Type B pancreatic cell (in vitro differentiated cells): Measurements from ENCODE around the gene FRS2. TPM values are rescaled to one million over a fixed set of nuclear protein-coding genes. Genes with fewer than 3 reads are reported as not detected.
A peak's percentile ranks its signal among the peaks of the same experiment; 100 is the strongest.

Experiments
- DNase-seq: peaks from one replicate; pipeline ENCODE4 v3.0.0; 2021; ENCODE audit warnings: mixed read lengths; ENCODE audit not compliant: unreplicated experiment; ENCODE audit errors: extremely low spot score
- H3K27ac Mint-ChIP-seq: 2 replicates; pipeline ENCODE4 v1.8.0; 2021; ENCODE audit warnings: mild to moderate bottlenecking, mixed read lengths
- H3K27me3 Mint-ChIP-seq: 2 replicates; pipeline ENCODE4 v1.8.0; 2021; ENCODE audit warnings: mixed read lengths
- H3K36me3 Mint-ChIP-seq: 2 replicates; pipeline ENCODE4 v1.8.0; 2021; ENCODE audit warnings: mixed read lengths
- H3K4me1 Mint-ChIP-seq: one replicate; pipeline ENCODE4 v1.8.0; 2021; ENCODE audit warnings: mixed read lengths; ENCODE audit not compliant: unreplicated experiment
- H3K4me3 Mint-ChIP-seq: 2 replicates; pipeline ENCODE4 v1.8.0; 2021; ENCODE audit warnings: mild to moderate bottlenecking, mixed read lengths
- H3K9me3 Mint-ChIP-seq: 2 replicates; pipeline ENCODE4 v1.8.0; 2021; ENCODE audit warnings: mixed read lengths
- CTCF ChIP-seq: fragments of 200-600 bp; sonication (generic); conservative IDR thresholded peaks from 2 replicates; pipeline ENCODE4 v1.5.0; 2021; ENCODE audit warnings: antibody characterized with exemption, mild to moderate bottlenecking
- total RNA-seq: library from RNA; stranded (reverse); gene quantifications from 2 replicates; pipeline ENCODE4 v1.2.1, GENCODE V29; 2021; ENCODE audit warnings: low replicate concordance

The FRS2 gene
- total RNA-seq, 1 donor from 2014 or later, result 39.5 TPM

- Mint-ChIP-seq H3K4me3 (no peak overlapping the region), H3K9me3 (no peaks in the 10 kb centered on the region), H3K36me3 (peaks cover 6% of the 10 kb centered on the region), H3K27ac (no peak overlapping the region), H3K4me1 (peaks cover 37% of the 10 kb centered on the region), H3K27me3 (no peaks in the 10 kb centered on the region)
- no peak for TF ChIP-seq CTCF
- DNase-seq, result no peak
Observed at GRCh38 chr12:69508091-69508490, 37.9 kb downstream of the FRS2 start.

GRCh38 chr12:69508621-69509020 lies 38.4 kb downstream of the FRS2 start:
- no peak overlapping the region for H3K27ac Mint-ChIP-seq
- no peak for TF ChIP-seq CTCF
- H3K27me3 Mint-ChIP-seq, result no peaks in the 10 kb centered on the region
- H3K4me3 Mint-ChIP-seq, result no peak overlapping the region
- peaks cover under 1% of the 10 kb centered on the region for H3K36me3 Mint-ChIP-seq
- H3K9me3 Mint-ChIP-seq, result no peaks in the 10 kb centered on the region
- no peak for DNase-seq
- H3K4me1 Mint-ChIP-seq, result peaks cover 37% of the 10 kb centered on the region

GRCh38 chr12:69509308-69509736 lies 39.1 kb downstream of the FRS2 start:
- no peak for DNase-seq
- Mint-ChIP-seq H3K4me1 (peaks cover 43% of the 10 kb centered on the region), H3K27ac (peak overlapping the region; percentile 30), H3K27me3 (no peaks in the 10 kb centered on the region), H3K9me3 (no peaks in the 10 kb centered on the region), H3K36me3 (no peaks in the 10 kb centered on the region), H3K4me3 (no peak overlapping the region)
- no peak for TF ChIP-seq CTCF

- peaks cover 51% of the 10 kb centered on the region for H3K4me1 Mint-ChIP-seq
- no peaks in the 10 kb centered on the region for H3K36me3 Mint-ChIP-seq
- no peak for TF ChIP-seq CTCF
- H3K4me3 Mint-ChIP-seq, result no peak overlapping the region
- no peak overlapping the region for H3K27ac Mint-ChIP-seq
- H3K9me3 Mint-ChIP-seq, result no peaks in the 10 kb centered on the region
- H3K27me3 Mint-ChIP-seq, result no peaks in the 10 kb centered on the region
- DNase-seq, result no peak
Observed at GRCh38 chr12:69509904-69510827, 40.0 kb downstream of the FRS2 start.

GRCh38 chr12:69511016-69511415 lies 40.8 kb downstream of the FRS2 start:
- DNase-seq, result no peak
- no peaks in the 10 kb centered on the region for H3K36me3 Mint-ChIP-seq
- no peaks in the 10 kb centered on the region for H3K9me3 Mint-ChIP-seq
- no peak overlapping the region for H3K27ac Mint-ChIP-seq
- peaks cover 58% of the 10 kb centered on the region for H3K4me1 Mint-ChIP-seq
- no peak overlapping the region for H3K4me3 Mint-ChIP-seq
- no peaks in the 10 kb centered on the region for H3K27me3 Mint-ChIP-seq
- no peak for TF ChIP-seq CTCF
